HepG2 (cell line): ENCODE results near the gene ESR2. TPM values are rescaled to one million over a fixed set of nuclear protein-coding genes. Genes with fewer than 3 reads are reported as not detected.
A peak's percentile ranks its signal among the peaks of the same experiment; 100 is the strongest.

Experiments
- ATAC-seq: fragments of 200-7000 bp; cut with Tn5 transposase; 3 replicates; pipeline ENCODE4 v1.9.1; 2020; ENCODE audit warnings: mild to moderate bottlenecking, moderate library complexity
- BruUV-seq: library from RNA; stranded (reverse); fragments of 400-500 nt; replicated peaks from 2 replicates; lab custom pipeline; 2021; lab: Mats Ljungman, UMichigan
- CTCF ChIA-PET: fragments of 300-600 bp; formaldehyde crosslinking; extraction: SDS; loops from one replicate; lab custom pipeline; 2021; ENCODE audit warnings: low total read pairs, inconsistent platforms, low intra/inter-chr PET ratio; lab: Yijun Ruan, JAX
- POLR2A ChIA-PET: fragments of 350-600 bp; sonication (Branson Sonifier 250); formaldehyde crosslinking; loops from one replicate; lab custom pipeline; 2020; ENCODE audit warnings: antibody characterized with exemption, inconsistent platforms; lab: Yijun Ruan, JAX
- DNase-seq: peaks from one replicate; pipeline ENCODE4 v3.0.0-alpha.2; 2015; ENCODE audit warnings: low spot score
- FAIRE-seq: peaks from 3 replicates; lab custom pipeline; 2011; peaks lifted over from hg19 to GRCh38; lab: Jason Lieb, UNC
- H2AFZ ChIP-seq: one replicate; pipeline ENCODE4 v1.6.1; 2011; ENCODE audit warnings: low read length, inconsistent platforms
- H3K27ac ChIP-seq: fragments of 300-600 bp; 3 replicates; pipeline ENCODE4 v1.8.0; 2011; ENCODE audit warnings: mixed run types, mild to moderate bottlenecking, mixed read lengths, low read length, inconsistent platforms; ENCODE audit not compliant: insufficient read depth; ENCODE audit errors: extremely low read length
- H3K27me3 ChIP-seq, 2 experiments: fragments of 200-600 bp in 1 of 2; 2 replicates in 1 of 2; 3 replicates in 1 of 2; pipeline versions ENCODE4 v1.6.0 to v1.8.0; 2011; ENCODE audit warnings: low read length in 2 of 2, mild to moderate bottlenecking in 2 of 2, moderate library complexity in 2 of 2, inconsistent platforms in 1 of 2; ENCODE audit not compliant: insufficient read depth in 2 of 2, control insufficient read depth in 1 of 2
- H3K36me3 ChIP-seq, 2 experiments: fragments of 200-600 bp in 1 of 2; replicated peaks in 1 of 2; 2 replicates in 1 of 2; 3 replicates in 1 of 2; pipeline versions ENCODE4 v1.5.1 to v1.8.0; 2011; ENCODE audit warnings: low read length in 2 of 2, inconsistent platforms in 1 of 2; ENCODE audit not compliant: insufficient read depth in 2 of 2, control insufficient read depth in 1 of 2
- H3K4me1 ChIP-seq: 2 replicates; pipeline ENCODE4 v1.5.1; 2012; ENCODE audit warnings: low read length, inconsistent platforms; ENCODE audit not compliant: insufficient read depth
- H3K4me2 ChIP-seq: 2 replicates; pipeline ENCODE4 v1.6.0; 2011; ENCODE audit warnings: low read depth, low read length, inconsistent platforms
- H3K4me3 ChIP-seq, 3 experiments: fragments of 200-600 bp in 1 of 3; sonication (generic), shearing (Covaris generic) in 1 of 3; replicated peaks in 1 of 3; 2 replicates each; pipeline ENCODE4 v1.5.1; 2011 to 2016; ENCODE audit warnings: low read length in 3 of 3, inconsistent platforms in 2 of 3, low read depth in 2 of 3, mild to moderate bottlenecking in 2 of 3, control low read depth in 1 of 3, mixed read lengths in 1 of 3; ENCODE audit not compliant: insufficient read depth in 1 of 3
- H3K79me2 ChIP-seq: one replicate; pipeline ENCODE4 v1.6.1; 2011; ENCODE audit warnings: low read length, inconsistent platforms; ENCODE audit not compliant: insufficient read depth
- H3K9ac ChIP-seq: 2 replicates; pipeline ENCODE4 v1.6.0; 2011; ENCODE audit warnings: mild to moderate bottlenecking, low read depth, low read length, inconsistent platforms; ENCODE audit not compliant: insufficient read depth
- H3K9me3 ChIP-seq: 2 replicates; pipeline ENCODE4 v1.5.1; 2012; ENCODE audit warnings: mild to moderate bottlenecking, low read length
- H4K20me1 ChIP-seq: 2 replicates; pipeline ENCODE4 v1.6.0; 2011; ENCODE audit warnings: inconsistent platforms, mild to moderate bottlenecking, low read length, moderate library complexity; ENCODE audit not compliant: insufficient read depth
- ATM ChIP-seq: fragments of 450-650 bp; IDR thresholded peaks from 2 replicates; pipeline ENCODE4 v1.7.1; 2017; ENCODE audit warnings: mild to moderate bottlenecking, borderline replicate concordance
- BRCA1 ChIP-seq: sonication (generic); formaldehyde crosslinking; IDR thresholded peaks from 2 replicates; pipeline ENCODE4 v1.4.0; 2020; ENCODE audit warnings: missing genetic modification reagents
- NFRKB ChIP-seq: fragments of 450-650 bp; IDR thresholded peaks from 2 replicates; pipeline ENCODE4 v1.6.1; 2017
- SIN3B ChIP-seq: fragments of 150-350 bp; IDR thresholded peaks from 2 replicates; pipeline ENCODE4 v1.6.1; 2014; ENCODE audit warnings: low read length
- STAG1 ChIP-seq: sonication (generic); formaldehyde crosslinking; IDR thresholded peaks from 2 replicates; pipeline ENCODE4 v1.4.0; 2020; ENCODE audit warnings: missing genetic modification reagents
- YEATS2 ChIP-seq: sonication (generic); formaldehyde crosslinking; IDR thresholded peaks from 2 replicates; pipeline ENCODE4 v1.4.0; 2020; ENCODE audit warnings: missing genetic modification reagents, borderline replicate concordance
- ZNF441 ChIP-seq: sonication (generic); formaldehyde crosslinking; IDR thresholded peaks from 2 replicates; pipeline ENCODE4 v1.7.0; 2021; ENCODE audit warnings: missing genetic modification reagents, borderline replicate concordance
- ZNF460 ChIP-seq: sonication (generic); formaldehyde crosslinking; IDR thresholded peaks from 2 replicates; pipeline ENCODE4 v1.5.1; 2020; ENCODE audit warnings: missing genetic modification reagents, mild to moderate bottlenecking, borderline replicate concordance
- WGBS: methylation state at CpG from one replicate; pipeline ENCODE4 v1.1.6; 2017; ENCODE audit warnings: low lambda C conversion rate; 5-methylcytosine and 5-hydroxymethylcytosine counted together
- in situ Hi-C: cut with HindIII; loops from 2 replicates; pipeline ENCODE4 v1.10.0; 2017; ENCODE audit warnings: low pct_unique_long_range_greater_than_20kb; ENCODE audit not compliant: extremely low pct_ligation_motif_present
- intact Hi-C: fragments of 100-400 bp; cut with micrococcal nuclease; formaldehyde crosslinking; loops from one replicate; pipeline ENCODE4 v1.10.0; 2022; ENCODE audit not compliant: unreplicated experiment
- polyA plus RNA-seq, 8 experiments: library from polyadenylated mRNA; depleted of rRNA in 3 of 8; stranded (reverse) in 7 of 8; unstranded in 1 of 8; fragments of >200 nt; fragmentation: Illumina TruSeq in 4 of 8; extraction: Trizol in 4 of 8; gene quantifications; 2 replicates each; pipeline versions ENCODE4 v1.2.1 to v1.2.3, GENCODE V29; 2011 to 2016; ENCODE audit warnings: low read depth in 4 of 8, missing spikeins in 1 of 8, mixed read lengths in 1 of 8; ENCODE audit not compliant: insufficient read depth in 1 of 8
- total RNA-seq, 5 experiments: library from RNA; depleted of rRNA; stranded (reverse); fragments of >200 nt; fragmentation: Illumina TruSeq; extraction: Trizol; gene quantifications; 2 replicates each; pipeline ENCODE4 v1.2.3, GENCODE V29; 2016; ENCODE audit warnings: low read depth in 1 of 5
- TF ChIP-seq, protein P1 (sequence below): sonication (generic); formaldehyde crosslinking; IDR thresholded peaks from 2 replicates; pipeline ENCODE4 v1.4.0; 2020; ENCODE audit warnings: missing genetic modification reagents, low read depth, mild to moderate bottlenecking, borderline replicate concordance
- TF ChIP-seq, protein P2 (sequence below): sonication (generic); formaldehyde crosslinking; IDR thresholded peaks from 2 replicates; pipeline ENCODE4 v1.4.0; 2020; ENCODE audit warnings: mild to moderate bottlenecking, missing genetic modification reagents

The ESR2 gene
- total and polyA plus RNA-seq, 2 of the 13 experiments (the other 11 are each of a cell fraction or from before 2014, with no cell fraction given), result 0.01 to 0.04 TPM

DNA sequence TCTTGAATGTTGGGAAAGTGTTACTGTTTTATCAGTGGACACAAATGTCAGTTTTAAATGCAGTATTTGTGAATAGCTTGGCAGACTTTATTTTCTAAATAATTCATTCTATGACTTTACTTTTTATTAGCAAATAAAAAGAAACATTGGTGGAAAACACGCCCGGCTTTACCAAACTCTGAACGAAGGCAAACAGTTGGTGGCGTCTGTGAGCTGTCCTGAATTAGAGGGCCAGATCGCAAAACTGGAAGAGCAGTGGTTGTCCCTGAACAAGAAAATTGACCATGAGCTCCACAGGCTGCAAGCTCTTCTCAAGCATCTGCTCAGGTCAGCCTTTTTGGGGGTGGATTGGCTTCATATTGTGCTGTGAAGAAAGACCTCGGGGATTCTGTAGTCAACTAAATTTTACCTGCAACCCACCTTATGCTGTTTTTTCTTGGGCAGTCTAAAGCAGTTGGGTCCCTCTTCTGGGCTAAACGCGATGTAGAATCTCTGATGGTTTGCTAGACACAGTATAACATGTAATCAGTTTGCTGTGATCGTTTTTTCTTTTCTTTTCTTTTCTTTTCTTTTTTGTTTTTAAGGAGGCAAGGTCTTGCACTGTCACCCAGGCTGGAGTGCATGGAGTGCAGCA is 156.4 kb downstream of the ESR2 start:
- no TSS peak for BruUV-seq
- peak; percentile 49 for TF ChIP-seq STAG1 (CRISPR knock-in tag)
- no peak for TF ChIP-seq YEATS2 (CRISPR knock-in tag)
- no peak overlapping the region for H3K4me2 ChIP-seq
- H3K27ac ChIP-seq, result no peak overlapping the region
- no peak overlapping the region for H2AFZ ChIP-seq
- no peak for FAIRE-seq
- H3K36me3 ChIP-seq, result peaks cover 0 to 1% of the 10 kb centered on the region in 2 experiments; a peak in 2 of 5 replicates
- no peaks in the 10 kb centered on the region for H3K79me2 ChIP-seq
- ChIA-PET CTCF (interaction anchor here (0.7 kb wide), 1 partner anchor 157 kb away, joined by 3 read pairs; the partner anchor contains the start of gene ESR2), POLR2A (no interaction called here)
- ATAC-seq, result no peak
- no peaks in the 10 kb centered on the region for H3K27me3 ChIP-seq
- WGBS, result 87% methylated on average over 9 of the region's 9 CpGs
- in situ Hi-C loops, result loop anchor here (10.0 kb wide), 1 partner anchor 157 kb away; the partner anchor contains the start of gene ESR2
- intact Hi-C loops, result no loop called here
- H3K9me3 ChIP-seq, result no peaks in the 10 kb centered on the region
- no peaks in the 10 kb centered on the region for H3K4me1 ChIP-seq
- DNase-seq, result no peak
- H4K20me1 ChIP-seq, result no peaks in the 10 kb centered on the region
- no peak overlapping the region for H3K9ac ChIP-seq
- H3K4me3 ChIP-seq, result no peak overlapping the region

DNA sequence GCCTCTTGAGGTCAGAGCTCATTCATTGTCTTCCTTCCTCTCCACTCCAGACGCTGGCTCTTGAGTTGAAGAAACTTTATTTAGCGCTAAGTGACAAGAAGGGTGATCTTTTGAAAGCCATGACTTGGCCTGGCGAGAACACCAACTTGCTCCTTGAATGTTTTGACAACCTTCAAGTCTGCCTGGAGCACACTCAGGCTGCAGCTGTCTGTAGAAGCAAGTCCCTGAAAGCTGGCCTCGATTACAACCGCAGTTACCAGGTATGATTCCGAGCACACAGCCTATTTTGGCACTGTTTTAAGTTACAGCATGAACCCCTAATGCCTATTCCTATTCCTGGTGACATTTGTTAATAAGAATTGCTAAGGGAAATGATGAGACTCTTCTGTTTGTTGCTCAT is 167.6 kb downstream of the ESR2 start:
- TF ChIP-seq BRCA1 (CRISPR knock-in tag) (no peak), ZNF460 (CRISPR knock-in tag) (no peak), ZNF441 (CRISPR knock-in tag) (no peak), ATM (no peak), SIN3B (no peak), NFRKB (no peak)
- TF ChIP-seq, protein P1, sequence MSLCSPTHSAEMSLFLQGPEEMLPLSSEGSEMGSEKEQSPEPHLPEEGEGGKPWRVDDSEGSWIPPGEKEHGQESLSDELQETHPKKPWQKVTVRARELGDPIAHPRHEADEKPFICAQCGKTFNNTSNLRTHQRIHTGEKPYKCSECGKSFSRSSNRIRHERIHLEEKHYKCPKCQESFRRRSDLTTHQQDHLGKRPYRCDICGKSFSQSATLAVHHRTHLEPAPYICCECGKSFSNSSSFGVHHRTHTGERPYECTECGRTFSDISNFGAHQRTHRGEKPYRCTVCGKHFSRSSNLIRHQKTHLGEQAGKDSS, result no peak
- TF ChIP-seq, protein P2, sequence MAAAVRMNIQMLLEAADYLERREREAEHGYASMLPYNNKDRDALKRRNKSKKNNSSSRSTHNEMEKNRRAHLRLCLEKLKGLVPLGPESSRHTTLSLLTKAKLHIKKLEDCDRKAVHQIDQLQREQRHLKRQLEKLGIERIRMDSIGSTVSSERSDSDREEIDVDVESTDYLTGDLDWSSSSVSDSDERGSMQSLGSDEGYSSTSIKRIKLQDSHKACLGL (CRISPR knock-in tag), result no peak
- H4K20me1 ChIP-seq, result no peaks in the 10 kb centered on the region
- CTCF ChIA-PET, result no interaction called here
- H3K27me3 ChIP-seq, result no peaks in the 10 kb centered on the region
- intact Hi-C loops, result no loop called here
- no peak overlapping the region for H2AFZ ChIP-seq
- no peaks in the 10 kb centered on the region for H3K4me1 ChIP-seq
- H3K4me3 ChIP-seq, result no peak overlapping the region
- H3K9ac ChIP-seq, result no peak overlapping the region
- no peaks in the 10 kb centered on the region for H3K79me2 ChIP-seq
- BruUV-seq, result no TSS peak
- FAIRE-seq (no peak), DNase-seq (no peak), ATAC-seq (no peak)
- H3K4me2 ChIP-seq, result no peak overlapping the region
- H3K9me3 ChIP-seq, result no peaks in the 10 kb centered on the region
- POLR2A ChIA-PET, result no interaction called here
- 91% methylated on average over 5 of the region's 6 CpGs for WGBS
- no peak overlapping the region for H3K27ac ChIP-seq
- in situ Hi-C loops, result no loop called here
- H3K36me3 ChIP-seq, result peaks cover 1 to 10% of the 10 kb centered on the region in 2 experiments; a peak in 4 of 5 replicates
